ENCODE results near the gene CHN2.

GRCh38 chr7:29397398-29397797 is 202.8 kb downstream of the CHN2 start:
- TF ChIP-seq, protein P1, sequence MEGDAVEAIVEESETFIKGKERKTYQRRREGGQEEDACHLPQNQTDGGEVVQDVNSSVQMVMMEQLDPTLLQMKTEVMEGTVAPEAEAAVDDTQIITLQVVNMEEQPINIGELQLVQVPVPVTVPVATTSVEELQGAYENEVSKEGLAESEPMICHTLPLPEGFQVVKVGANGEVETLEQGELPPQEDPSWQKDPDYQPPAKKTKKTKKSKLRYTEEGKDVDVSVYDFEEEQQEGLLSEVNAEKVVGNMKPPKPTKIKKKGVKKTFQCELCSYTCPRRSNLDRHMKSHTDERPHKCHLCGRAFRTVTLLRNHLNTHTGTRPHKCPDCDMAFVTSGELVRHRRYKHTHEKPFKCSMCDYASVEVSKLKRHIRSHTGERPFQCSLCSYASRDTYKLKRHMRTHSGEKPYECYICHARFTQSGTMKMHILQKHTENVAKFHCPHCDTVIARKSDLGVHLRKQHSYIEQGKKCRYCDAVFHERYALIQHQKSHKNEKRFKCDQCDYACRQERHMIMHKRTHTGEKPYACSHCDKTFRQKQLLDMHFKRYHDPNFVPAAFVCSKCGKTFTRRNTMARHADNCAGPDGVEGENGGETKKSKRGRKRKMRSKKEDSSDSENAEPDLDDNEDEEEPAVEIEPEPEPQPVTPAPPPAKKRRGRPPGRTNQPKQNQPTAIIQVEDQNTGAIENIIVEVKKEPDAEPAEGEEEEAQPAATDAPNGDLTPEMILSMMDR (IDR thresholded peaks at IDR 0.05) = no peak
- no peak for TF ChIP-seq ZFX (IDR thresholded peaks at IDR 0.05; ENCODE audit: borderline replicate concordance)

Measured in 22Rv1 (cell line).